Neural progenitor cell (in vitro differentiated cells): ENCODE measurements around the gene CRIM1.

Source experiments
- CTCF ChIP-seq: fragments of 200-600 bp; sonication (generic); IDR thresholded peaks from 2 replicates; pipeline ENCODE4 v1.5.1; 2017; ENCODE audit warnings: antibody characterized with exemption, mild to moderate bottlenecking
- EZH2 ChIP-seq: fragments of 200-600 bp; sonication (generic); IDR thresholded peaks from 2 replicates; pipeline ENCODE4 v1.6.1; 2017; ENCODE audit warnings: antibody characterized with exemption, mild to moderate bottlenecking, moderate library complexity
- EZH2phosphoT487 ChIP-seq: fragments of 200-600 bp; sonication (generic); IDR thresholded peaks from 2 replicates; pipeline ENCODE4 v1.6.1; 2017; ENCODE audit warnings: antibody characterized with exemption

GRCh38 chr2:36318547-36318946, 37.0 kb upstream of the CRIM1 start:
- no peak for TF ChIP-seq CTCF
- no peak for TF ChIP-seq EZH2phosphoT487
- TF ChIP-seq EZH2 = no peak
